Measurements from ENCODE around the gene CARMIL3.

Gene CARMIL3

DNA sequence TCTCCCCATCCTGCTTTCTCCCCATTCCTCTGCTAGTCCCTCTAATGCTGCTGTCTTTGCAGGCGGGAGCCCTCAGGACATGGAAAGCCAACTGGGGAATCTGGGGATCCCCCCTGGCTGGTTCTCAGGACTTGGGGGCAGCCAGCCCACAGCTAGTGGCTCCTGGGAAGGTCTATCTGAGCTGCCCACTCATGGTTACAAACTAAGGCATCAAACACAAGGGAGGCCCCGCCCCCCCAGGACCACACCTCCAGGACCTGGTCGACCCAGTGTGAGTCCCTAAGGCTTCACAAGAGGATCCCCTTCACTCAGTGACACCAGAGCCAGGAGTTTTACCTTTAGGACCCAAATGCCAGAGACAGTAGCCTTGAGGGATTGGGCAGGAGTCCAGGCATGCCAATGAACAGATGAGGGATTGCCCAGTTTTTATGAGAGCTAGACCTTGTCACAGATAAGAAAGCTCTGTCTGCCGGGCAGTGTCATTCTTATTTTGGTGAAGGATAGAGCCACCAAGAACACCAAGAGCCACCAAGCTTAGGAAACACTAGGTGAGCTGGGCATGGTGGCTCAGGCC lies 11.5 kb downstream of the CARMIL3 start:
- DNase-seq (ENCODE audit: low read depth) = no peak

DNA sequence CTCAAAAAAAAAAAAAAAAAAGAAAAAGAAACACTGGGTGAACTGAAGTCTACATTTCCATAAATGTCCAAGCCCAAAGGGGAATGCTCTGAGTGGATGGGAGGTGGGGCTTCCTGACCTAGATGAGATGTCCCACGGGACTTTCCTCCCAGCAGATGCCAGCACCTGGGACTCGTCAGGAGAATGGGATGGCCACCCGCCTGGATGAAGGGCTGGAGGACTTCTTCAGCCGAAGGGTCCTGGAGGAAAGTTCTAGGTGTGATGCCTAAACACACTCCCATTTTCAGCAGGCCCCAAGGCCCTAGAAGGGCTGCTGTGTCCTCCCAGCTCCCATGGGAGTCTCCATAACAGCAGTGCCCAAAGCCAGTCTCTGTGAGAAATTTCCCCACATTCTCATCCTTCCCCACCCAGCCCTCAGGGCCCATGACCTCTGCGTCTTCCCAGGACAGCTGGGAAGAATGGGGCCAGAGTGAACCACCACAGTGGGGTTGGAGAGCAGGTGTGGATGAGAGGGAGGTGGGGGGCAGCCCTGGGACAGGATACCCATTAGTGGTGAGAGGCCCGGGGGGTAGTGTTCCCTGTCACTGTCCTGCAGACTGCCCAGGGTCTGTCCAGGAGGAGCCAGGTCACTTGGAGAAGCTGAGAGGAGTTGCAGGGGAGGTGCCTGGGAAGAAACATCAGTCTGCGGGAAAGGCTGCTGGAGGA lies 12.4 kb downstream of the CARMIL3 start:
- DNase-seq (ENCODE audit: low read depth) = no peak

DNA sequence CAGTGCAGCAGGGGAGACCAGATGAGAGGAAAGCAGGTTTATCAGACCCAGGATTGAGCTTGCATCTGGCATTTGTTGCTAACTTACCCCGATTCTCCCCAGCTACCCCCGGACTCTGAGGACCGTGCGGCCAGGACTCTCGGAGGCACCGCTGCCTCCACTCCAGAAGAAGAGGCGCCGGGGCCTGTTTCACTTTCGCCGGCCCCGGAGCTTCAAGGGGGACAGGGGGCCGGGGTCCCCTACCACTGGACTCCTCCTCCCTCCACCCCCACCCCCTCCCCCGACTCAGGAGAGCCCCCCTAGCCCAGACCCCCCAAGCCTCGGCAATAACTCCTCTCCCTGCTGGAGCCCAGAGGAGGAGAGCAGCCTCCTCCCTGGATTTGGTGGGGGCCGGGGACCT lies 13.0 kb downstream of the CARMIL3 start:
- DNase-seq (ENCODE audit: low read depth) = no peak

DNA sequence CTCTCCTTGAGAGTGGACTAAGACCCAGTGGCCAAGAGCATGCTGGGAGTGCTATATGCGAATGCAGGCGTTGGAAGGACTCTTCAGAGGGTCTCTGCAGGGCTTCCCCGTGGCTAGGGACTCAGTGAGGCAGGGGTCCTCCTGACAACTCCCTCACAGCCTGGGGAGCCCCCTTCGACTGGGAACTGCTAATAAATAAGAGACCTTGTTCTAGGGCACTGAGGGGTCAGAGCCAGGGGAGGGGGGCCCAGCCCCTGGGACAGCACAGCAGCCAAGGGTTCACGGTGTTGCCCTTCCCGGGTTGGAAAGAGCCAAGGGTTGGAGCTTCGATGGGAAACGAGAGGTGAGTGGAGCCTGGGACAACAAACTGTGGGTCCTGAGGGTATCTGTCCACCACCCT lies 13.6 kb downstream of the CARMIL3 start:
- no peak for DNase-seq (ENCODE audit: low read depth)

DNA sequence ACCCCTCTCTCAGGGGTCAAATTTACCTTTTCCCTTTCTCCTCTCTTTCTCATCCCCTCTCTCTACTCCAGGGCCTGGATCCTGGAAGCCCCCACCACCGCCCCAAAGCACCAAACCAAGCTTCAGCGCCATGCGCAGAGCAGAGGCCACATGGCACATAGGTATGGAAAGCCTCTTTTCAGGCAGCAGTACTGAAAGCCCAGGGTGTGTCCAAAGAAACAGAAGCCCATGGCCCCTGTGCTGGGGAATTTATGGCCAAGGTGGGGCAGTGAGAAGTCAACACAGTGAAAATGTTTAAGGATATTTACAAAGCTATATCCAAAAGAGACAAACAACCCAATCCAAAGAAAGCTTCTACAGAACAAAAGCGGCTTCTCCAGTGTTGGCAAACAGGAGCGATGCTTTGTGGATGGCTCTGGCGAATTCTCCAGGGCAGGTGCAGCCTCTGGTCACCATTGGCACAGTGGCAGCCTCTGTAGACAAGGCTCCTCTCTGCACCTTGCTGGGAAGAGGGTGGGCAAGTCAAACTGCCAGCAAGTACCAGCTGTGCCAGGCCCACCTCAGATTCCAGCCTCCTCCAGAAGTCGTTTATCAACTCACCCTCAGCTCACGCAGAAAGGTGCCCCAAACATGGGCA lies 14.8 kb downstream of the CARMIL3 start:
- no peak for DNase-seq (ENCODE audit: low read depth)

DNA sequence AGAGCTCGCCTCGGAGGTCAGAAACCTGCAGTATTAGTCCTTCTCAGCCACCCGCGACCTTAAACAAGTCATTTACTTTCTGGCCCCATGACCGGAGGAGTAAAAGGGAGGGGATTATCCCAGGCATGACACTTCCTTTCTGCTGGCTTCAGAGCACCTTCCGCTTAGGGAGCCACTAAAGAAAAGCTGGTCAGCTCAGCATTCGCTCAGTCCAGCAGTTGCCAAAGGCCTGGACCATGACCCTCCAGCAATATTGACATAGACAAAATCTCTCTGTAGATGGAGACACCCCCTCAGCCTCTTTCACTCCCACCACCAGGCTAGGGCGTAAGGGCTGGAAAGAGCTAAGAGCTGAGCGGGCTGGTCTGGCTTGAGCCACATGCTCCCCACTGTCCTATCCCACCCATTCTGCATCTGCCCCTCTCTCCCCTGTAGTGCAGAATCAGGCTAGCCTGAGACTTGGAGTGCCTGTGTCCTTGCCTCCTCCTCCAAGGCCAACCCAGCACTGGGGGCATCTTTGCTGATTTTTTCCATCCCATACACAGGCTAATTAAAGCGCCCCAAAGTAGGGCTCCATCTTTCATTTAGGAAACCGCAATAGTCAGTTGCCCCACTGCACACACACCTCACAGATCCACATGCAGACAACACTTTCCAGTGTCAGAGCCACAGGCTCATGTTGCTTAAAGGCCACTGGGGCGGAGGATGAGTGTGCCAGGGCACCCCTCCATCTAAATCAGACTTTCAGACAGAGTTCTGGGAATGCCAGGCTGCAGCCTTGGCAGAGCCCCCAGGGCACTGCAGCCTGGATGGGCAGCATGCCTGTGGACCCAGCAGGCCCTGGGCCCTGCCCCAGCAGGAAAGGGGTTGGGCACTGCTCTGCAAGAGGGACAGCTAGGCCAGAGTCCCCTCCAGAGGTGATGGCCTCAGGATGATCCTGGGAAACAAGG lies 15.6 kb downstream of the CARMIL3 start:
- no peak for DNase-seq (ENCODE audit: low read depth)

DNA sequence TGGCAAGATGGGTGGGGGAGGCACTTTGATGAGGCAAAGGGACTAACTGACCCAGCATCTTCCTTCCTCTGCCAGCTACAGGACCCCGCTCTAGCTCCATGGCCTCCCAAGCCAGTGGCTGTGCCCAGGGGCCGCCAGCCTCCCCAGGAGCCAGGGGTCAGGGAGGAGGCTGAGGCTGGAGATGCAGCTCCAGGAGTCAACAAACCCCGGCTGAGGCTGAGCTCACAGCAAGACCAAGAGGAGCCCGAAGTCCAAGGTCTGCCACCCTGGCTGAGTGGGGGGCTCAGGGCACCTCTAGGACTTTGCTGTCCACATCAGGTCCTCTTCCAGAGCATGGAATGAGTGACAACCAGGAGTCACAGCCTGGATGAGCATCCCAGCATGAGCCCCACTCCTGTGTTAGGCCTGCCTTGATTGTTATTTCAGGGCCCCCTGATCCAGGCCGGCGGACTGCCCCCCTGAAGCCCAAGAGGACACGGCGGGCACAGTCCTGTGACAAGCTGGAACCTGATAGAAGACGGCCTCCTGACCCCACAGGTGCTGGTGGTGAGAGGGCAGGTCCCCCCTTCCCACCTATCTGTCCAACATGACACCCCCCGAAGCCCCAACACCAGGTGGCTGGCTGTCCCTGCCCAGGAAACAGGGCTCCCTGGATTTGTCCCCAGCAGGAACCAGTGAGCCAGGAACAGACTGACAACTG lies 17.1 kb downstream of the CARMIL3 start:
- no peak for DNase-seq (ENCODE audit: low read depth)

DNA sequence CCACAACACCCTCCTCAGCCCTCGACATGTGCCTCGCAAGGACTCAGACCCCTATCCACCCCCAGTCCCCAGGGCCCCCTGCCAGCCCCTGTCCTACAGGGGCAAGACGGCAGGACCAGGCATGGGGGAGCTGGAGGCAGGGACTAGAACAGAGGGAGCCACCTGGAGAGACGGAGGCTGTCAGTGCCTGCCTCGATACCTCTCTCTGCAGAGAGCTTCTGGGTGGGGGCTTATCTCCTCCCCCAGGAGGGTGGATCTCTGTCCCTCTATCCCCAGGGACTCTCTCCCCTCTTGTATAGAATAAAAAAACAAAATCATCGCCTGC lies 17.6 kb downstream of the CARMIL3 start:
- DNase-seq (ENCODE audit: low read depth) = no peak

DNA sequence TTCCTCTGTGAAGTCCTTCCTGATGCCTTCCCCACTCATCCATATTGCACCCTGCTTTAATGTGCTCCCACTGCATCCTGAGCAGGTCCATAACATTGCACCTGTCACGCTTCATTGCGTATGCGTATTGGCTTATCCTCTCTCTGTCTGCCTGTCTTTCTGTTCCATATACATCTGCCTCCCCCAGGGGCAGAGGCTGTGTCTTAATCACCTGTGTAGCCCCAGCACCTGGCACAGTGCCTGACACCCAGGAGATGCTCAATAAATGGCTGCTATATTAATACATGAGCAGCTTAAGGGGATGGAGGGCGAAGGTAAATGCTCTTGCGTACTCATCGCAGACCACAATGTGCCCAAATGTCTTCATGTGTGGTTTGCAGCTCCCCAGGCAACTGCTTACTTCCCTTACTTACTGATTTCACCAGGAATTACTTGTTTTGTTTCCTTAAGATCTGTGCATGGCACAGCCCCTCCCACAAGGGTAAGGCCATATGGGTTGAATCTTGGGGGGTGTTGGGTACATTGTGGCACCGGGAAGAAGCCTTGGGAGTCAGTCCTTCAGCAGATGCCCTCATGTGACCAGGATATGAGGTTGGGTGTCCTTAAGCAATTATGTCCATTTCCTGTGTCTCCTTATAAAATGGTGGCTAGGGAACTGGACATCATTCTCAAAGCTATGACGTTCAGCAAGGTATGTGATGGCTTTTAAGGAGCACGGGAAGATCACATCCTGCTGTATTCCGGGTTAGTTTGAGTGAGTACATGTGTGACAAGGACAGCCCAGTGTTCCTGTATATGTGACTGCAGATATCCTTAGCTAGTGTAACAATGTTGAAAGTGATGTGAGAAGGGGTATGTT lies 18.7 kb downstream of the CARMIL3 start:
- no peak for DNase-seq (ENCODE audit: low read depth)

DNA sequence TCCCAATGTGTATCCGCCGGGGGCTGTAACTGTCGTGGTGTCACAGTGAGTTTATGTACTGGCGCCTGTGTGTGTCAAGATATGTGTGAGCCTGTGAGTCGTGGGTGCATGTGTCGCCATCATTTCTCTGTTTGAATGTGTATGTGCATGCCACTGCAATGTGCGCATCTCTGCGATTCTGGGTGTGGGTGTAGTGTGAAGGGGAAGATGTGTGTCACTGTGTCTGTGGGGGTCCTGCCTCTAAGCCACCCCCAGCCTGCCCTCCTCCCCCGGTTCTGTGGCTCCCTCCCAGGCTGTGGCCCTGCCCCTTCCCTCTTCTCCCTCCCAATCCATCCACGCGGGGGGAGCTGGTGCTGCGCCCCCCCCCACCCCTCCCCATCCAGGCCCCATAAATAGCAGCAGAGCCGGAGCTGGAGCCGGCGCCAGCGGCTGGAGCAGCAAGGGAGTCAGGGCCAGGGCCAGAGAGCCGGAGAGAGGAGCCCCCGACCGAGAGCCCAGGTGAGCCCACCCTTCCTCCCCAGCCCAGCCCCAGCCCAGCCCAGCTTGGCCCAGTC lies 19.4 kb downstream of the CARMIL3 start, which contains the start of gene CPNE6:
CPNE6 (plus strand) TSS at position 419 of the 554 bp plus-strand sequence. CDS start 1,375 bp downstream, outside the sequence.
- no peak for DNase-seq (ENCODE audit: low read depth)

DNA sequence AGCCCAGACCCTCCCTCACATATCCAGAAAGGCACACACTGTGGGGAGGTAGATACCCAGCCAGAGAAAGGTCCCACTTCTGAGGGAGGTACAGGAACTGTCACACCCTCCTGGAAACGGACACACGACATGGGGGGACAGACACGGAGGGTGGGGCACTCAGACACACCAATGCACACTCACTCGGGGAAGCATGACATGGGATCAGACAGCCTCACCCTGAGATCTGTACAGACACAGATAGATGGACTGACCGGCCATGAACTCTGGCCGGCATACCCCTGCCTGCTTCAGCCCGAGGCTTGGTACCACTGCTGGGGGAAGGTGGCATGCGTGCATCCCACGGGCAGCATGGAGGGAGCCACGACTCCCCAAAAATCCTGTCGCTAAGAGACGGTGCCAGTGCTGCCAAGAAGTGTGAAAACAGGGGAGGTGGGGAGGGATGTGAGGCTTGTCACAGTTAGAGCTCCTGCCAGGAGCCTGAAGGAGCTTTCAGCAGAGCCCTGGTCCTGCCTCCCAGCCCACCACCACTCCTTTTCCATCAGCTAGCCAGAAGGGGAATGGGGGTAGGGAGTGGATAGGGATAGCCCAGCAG lies 20.1 kb downstream of the CARMIL3 start:
- no peak for DNase-seq (ENCODE audit: low read depth)

DNA sequence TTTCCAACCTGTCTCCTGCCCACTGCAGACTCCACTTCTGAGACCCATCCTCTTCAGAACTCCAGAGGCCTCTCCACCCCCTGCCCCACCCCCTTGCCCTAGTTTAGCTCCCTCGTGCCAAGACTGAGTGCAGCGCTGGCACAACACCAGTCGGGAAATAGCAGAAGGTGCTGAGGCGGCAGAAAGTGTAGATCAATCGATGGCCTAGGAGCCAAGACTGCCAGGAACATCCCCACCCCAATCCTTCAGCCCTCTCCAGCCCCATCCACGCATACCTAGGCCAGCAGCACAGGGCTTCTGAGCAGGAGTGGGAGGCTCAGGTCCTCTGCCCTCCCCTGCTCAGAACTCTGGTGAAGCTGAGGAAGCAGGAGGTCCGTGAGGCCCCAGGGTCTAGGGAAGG lies 20.6 kb downstream of the CARMIL3 start:
- no peak for DNase-seq (ENCODE audit: low read depth)

DNA sequence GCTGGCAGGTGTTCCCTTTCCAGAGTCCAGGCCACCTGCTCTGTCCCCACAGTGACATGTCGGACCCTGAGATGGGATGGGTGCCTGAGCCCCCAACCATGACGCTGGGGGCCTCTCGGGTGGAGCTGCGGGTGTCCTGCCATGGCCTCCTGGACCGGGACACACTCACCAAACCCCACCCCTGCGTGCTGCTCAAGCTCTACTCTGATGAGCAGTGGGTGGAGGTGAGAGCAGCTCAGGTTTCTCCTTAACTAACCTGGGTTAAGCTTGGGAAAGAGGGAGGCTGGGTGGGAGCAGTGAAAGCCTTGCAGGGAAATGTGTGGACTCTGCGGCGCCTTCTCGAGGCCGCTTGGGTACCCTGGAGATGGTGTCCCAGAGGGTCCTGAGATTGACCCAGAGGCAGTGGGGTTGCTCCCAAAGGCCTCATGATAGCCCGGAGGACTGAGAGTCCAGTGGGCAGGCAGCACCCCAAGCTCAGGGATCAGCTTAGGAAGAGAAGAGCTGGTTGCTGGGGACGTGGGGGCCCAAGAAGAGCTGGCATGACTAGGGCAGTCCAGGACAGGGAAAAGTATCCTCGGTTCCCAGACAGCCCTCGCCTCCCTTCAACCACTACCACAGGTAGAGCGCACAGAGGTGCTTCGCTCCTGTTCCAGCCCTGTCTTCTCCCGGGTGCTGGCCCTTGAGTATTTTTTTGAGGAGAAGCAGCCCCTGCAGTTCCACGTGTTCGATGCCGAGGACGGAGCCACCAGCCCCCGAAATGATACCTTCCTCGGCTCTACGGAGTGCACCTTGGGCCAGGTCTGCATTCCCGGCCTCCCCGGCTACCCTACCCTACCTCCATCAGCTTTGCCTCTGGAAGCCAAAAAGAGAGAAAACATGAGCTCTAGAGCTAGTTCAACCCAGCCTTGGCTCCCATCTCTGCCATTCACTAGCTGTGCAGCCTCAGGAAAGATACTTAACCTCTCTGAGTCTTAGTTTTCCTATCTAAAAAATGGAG lies 21.4 kb downstream of the CARMIL3 start:
- no peak for DNase-seq (ENCODE audit: low read depth)

DNA sequence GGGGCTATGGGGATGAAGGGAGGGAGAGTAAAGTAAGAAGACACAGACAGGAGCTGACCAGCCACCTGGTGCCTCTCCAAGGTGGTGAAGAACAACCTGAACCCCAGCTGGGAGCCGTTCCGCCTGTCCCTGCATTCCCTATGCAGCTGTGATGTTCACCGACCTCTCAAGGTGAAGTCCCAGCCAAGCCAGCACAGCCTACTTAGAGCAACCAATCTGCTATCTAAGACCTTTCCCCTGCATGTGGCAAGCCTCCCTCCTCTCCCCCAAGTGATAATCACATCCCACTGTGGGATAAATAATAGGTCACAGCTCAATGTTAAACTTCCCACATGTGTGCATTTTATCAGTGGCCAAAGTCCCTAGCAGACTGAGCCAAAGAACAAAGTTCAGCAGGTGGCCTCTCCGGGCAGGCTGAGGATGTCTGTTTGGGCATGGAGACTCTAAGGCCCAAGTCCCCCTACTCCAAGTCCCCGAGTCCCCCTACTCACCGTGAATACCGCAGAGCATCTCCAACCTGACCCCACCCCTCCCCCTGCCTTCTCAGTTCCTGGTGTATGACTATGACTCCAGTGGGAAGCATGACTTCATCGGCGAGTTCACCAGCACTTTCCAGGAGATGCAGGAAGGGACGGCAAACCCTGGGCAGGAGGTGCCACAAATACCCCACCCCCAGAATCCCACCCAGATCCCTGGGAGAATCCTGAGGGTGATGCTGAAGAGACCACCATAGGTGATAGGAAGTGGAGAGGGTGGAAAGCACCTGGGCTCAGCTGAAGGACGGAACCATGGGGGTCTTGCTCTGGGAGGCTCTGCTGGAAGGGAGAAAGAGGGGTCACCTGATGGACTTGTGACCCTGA lies 23.0 kb downstream of the CARMIL3 start:
- DNase-seq (ENCODE audit: low read depth) = no peak

DNA sequence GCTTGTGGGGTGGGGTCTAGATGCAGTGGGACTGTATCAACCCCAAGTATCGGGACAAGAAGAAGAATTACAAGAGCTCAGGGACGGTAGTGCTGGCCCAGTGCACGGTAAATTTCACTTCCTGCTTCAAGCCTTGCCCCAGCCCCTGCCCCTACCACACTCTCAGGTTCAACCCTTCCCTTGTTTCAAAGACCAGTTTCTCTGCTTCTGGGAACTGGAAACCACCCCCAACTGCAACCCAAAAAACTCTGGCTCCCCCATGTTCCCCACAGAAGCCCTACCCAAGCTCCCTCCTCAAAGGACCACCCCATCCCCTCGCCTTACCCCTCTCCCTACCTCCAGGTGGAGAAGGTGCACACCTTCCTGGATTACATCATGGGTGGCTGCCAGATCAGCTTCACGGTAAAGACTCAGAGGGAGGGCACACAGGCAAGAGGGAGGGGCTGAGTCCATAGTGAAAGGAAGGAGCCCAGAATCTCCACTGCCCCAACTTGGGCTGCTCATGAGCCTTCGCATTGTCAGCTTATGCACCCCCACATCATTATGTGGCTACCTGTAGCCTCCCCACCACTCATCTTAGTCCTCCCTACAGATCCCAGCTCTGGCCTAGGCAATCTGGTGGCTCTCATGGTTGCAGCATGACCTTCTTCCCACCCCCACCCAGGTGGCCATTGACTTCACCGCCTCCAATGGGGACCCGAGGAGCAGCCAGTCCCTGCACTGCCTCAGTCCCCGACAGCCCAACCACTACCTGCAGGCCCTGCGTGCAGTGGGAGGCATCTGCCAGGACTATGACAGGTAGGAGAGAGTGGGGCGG lies 23.9 kb downstream of the CARMIL3 start:
- no peak for DNase-seq (ENCODE audit: low read depth)

DNA sequence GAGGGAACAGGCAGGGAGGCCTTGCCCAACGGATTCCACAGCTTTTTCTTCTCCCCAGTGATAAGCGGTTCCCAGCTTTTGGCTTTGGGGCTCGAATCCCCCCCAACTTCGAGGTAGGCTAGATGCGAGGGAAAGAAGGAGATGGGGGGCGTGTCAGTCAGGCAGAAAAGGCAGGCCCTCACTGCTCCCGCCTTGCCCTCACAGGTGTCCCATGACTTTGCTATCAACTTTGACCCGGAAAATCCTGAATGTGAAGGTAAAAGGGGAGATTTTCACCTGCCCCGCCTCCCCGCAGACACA lies 24.4 kb downstream of the CARMIL3 start:
- DNase-seq (ENCODE audit: low read depth) = no peak

DNA sequence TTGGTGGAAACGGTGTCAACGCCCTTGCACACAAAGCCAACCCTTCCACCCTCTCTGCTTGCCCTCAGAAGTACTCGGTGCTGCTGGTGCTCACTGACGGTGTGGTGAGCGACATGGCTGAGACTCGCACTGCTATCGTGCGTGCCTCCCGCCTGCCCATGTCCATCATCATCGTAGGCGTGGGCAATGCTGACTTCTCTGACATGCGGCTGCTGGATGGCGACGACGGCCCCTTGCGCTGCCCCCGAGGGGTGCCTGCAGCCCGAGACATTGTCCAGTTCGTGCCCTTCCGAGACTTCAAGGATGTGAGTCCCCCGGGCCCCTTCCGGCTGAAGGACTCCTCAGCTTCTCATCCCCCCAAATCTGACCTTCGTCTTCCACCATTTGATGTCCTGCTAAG lies 25.3 kb downstream of the CARMIL3 start:
- DNase-seq (ENCODE audit: low read depth) = no peak

Measured in stimulated activated CD8-positive, alpha-beta memory T cell treated with anti-CD3 and anti-CD28 coated beads, Interleukin-12 subunit alpha, Interleukin-12 subunit beta, amount 100 ng/mL, for 1 hour (primary cell).